22Rv1 (cell line): Measurements from ENCODE around the gene DND1.

Experiments
- CTCF ChIP-seq: fragments of 450-650 bp; IDR thresholded peaks from 2 replicates; pipeline ENCODE4 v1.5.1; 2017; ENCODE audit warnings: mild to moderate bottlenecking
- ZFX ChIP-seq: fragments of 450-650 bp; IDR thresholded peaks from 2 replicates; pipeline ENCODE4 v1.6.1; 2017; ENCODE audit warnings: antibody characterized with exemption, borderline replicate concordance

- TF ChIP-seq CTCF (no peak), ZFX (no peak)
Measured at GRCh38 chr5:140664030-140664358, 9.4 kb downstream of the DND1 start.
